HL-60 (cell line): ENCODE measurements around the gene FOXL2NB.

ENCODE experiments used
- CTCF ChIP-seq: IDR thresholded peaks from one replicate; pipeline ENCODE4 v1.5.1; 2011; ENCODE audit warnings: low read length, control low read depth, inconsistent platforms; ENCODE audit not compliant: insufficient read depth
- POLR2AphosphoS5 ChIP-seq: IDR thresholded peaks from 2 replicates; pipeline ENCODE4 v1.6.1; 2012; ENCODE audit warnings: low read depth

GRCh38 chr3:138938877-138939560 is 8.0 kb upstream of the FOXL2NB start:
- TF ChIP-seq CTCF (no peak), POLR2AphosphoS5 (no peak)
